ENCODE measurements around the gene TESK1. TPM values are rescaled to one million over a fixed set of nuclear protein-coding genes. Genes with fewer than 3 reads are reported as not detected.
A peak's percentile ranks its signal among the peaks of the same experiment; 100 is the strongest.

The TESK1 gene
- polyA plus RNA-seq, 2 of the 4 experiments (the other 2 are of a cell fraction) = 16.5 to 33.0 TPM

DNA sequence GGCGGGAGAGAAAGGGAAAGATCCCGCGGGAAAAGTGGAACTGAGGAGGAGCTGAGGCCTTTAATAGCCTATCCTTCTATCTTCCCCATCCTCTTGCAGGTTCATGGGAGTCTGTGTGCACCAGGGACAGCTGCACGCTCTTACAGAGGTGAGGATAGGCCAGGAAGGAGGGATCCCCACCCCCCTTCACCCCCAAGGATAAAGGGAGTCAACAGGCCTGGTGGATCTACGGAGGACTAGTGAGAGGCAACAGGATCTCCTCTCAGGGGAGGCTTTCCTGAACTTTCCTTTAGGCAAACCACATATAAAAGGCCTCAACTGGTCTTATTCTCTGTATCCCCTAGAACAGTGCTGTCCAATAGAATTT is 1.1 kb downstream of the TESK1 start:
- peak overlapping the region; percentile 86 to 95 for H3K27ac ChIP-seq
- ChIA-PET CTCF (interaction anchor here (1.3 kb wide), 1 partner anchor 41 kb away, joined by 3 read pairs; no protein-coding TSS in a partner anchor), POLR2A (interaction anchor here (1.0 kb wide), 1 partner anchor 116 kb away, joined by 3 read pairs; the partner anchor contains the start of gene RUSC2)
- H3K4me3 ChIP-seq = peak overlapping the region; percentile 80
- 9% methylated on average over 5 of the region's 5 CpGs for WGBS (ENCODE audit: missing lambda C conversion rate)
- ATAC-seq (no peak), DNase-seq (ENCODE audit: low read depth in 1 of 2, low spot score in 1 of 2) (peak; percentile 20 to 23), FAIRE-seq (no peak)
- no peak for TF ChIP-seq CHD4 (IDR thresholded peaks at IDR 0.05; ENCODE audit: borderline replicate concordance)
- TF ChIP-seq NR3C1 (IDR thresholded peaks at IDR 0.05) = no peak
- TF ChIP-seq KDM1A (IDR thresholded peaks at IDR 0.05; ENCODE audit: low read depth) = no peak
- no peak for TF ChIP-seq HOXB13 (CRISPR knock-in tag; IDR thresholded peaks at IDR 0.05; ENCODE audit: low read depth)
- no peak for TF ChIP-seq TFCP2L1 (CRISPR knock-in tag; IDR thresholded peaks at IDR 0.05)
- TF ChIP-seq NPAS2 (CRISPR knock-in tag; IDR thresholded peaks at IDR 0.05; ENCODE audit: borderline replicate concordance) = no peak
- H3K9me3 ChIP-seq = no peaks in the 10 kb centered on the region
- H3K4me2 ChIP-seq = peak overlapping the region; percentile 82
- peaks cover 11% of the 10 kb centered on the region for H3K4me1 ChIP-seq

DNA sequence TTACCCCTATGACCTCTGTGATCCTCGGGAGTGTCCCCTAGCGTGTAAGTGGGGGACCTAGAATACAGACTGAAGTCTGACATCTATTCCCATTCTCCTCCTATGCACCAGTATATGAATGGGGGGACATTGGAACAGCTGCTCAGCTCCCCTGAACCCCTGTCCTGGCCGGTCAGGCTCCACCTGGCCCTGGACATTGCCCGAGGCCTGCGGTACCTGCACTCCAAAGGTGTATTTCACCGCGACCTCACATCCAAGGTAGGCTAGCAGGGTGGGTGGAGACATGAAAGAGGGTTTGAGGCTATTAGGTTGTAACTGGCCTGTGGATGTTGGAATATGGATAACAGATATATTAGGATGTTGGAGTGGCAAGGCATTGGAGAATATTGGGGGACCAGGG is 1.7 kb downstream of the TESK1 start:
- WGBS (ENCODE audit: missing lambda C conversion rate) = 94% methylated on average over 7 of the region's 7 CpGs
- Histone ChIP-seq H3K4me1 (peaks cover 11% of the 10 kb centered on the region), H3K27ac (no peak overlapping the region), H3K9me3 (no peaks in the 10 kb centered on the region), H3K4me3 (peak overlapping the region; percentile 80; the same call in 2 of the 3 replicates), H3K4me2 (peak overlapping the region; percentile 82)
- ATAC-seq (no peak), DNase-seq (ENCODE audit: low read depth in 1 of 2, low spot score in 1 of 2) (no peak), FAIRE-seq (no peak)
- ChIA-PET POLR2A (no interaction called here), CTCF (interaction anchor here (1.3 kb wide), 1 partner anchor 40 kb away, joined by 3 read pairs; no protein-coding TSS in a partner anchor)
- TF ChIP-seq, protein P1, sequence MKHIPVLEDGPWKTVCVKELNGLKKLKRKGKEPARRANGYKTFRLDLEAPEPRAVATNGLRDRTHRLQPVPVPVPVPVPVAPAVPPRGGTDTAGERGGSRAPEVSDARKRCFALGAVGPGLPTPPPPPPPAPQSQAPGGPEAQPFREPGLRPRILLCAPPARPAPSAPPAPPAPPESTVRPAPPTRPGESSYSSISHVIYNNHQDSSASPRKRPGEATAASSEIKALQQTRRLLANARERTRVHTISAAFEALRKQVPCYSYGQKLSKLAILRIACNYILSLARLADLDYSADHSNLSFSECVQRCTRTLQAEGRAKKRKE (CRISPR knock-in tag; IDR thresholded peaks at IDR 0.05; ENCODE audit: low read depth) = no peak
- no peak for TF ChIP-seq HOXB5 (CRISPR knock-in tag; IDR thresholded peaks at IDR 0.05)
- TF ChIP-seq, protein P2, sequence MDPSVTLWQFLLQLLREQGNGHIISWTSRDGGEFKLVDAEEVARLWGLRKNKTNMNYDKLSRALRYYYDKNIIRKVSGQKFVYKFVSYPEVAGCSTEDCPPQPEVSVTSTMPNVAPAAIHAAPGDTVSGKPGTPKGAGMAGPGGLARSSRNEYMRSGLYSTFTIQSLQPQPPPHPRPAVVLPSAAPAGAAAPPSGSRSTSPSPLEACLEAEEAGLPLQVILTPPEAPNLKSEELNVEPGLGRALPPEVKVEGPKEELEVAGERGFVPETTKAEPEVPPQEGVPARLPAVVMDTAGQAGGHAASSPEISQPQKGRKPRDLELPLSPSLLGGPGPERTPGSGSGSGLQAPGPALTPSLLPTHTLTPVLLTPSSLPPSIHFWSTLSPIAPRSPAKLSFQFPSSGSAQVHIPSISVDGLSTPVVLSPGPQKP (IDR thresholded peaks at IDR 0.05; ENCODE audit: low read depth, low read length) = no peak
- no peak for TF ChIP-seq TFCP2L1 (CRISPR knock-in tag; IDR thresholded peaks at IDR 0.05)
- no peak for TF ChIP-seq FOSL2 (IDR thresholded peaks at IDR 0.05)
- no peak for TF ChIP-seq FOSL2 (CRISPR knock-in tag; IDR thresholded peaks at IDR 0.05)
- TF ChIP-seq, protein P3, sequence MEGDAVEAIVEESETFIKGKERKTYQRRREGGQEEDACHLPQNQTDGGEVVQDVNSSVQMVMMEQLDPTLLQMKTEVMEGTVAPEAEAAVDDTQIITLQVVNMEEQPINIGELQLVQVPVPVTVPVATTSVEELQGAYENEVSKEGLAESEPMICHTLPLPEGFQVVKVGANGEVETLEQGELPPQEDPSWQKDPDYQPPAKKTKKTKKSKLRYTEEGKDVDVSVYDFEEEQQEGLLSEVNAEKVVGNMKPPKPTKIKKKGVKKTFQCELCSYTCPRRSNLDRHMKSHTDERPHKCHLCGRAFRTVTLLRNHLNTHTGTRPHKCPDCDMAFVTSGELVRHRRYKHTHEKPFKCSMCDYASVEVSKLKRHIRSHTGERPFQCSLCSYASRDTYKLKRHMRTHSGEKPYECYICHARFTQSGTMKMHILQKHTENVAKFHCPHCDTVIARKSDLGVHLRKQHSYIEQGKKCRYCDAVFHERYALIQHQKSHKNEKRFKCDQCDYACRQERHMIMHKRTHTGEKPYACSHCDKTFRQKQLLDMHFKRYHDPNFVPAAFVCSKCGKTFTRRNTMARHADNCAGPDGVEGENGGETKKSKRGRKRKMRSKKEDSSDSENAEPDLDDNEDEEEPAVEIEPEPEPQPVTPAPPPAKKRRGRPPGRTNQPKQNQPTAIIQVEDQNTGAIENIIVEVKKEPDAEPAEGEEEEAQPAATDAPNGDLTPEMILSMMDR (IDR thresholded peaks at IDR 0.05) = no peak

DNA sequence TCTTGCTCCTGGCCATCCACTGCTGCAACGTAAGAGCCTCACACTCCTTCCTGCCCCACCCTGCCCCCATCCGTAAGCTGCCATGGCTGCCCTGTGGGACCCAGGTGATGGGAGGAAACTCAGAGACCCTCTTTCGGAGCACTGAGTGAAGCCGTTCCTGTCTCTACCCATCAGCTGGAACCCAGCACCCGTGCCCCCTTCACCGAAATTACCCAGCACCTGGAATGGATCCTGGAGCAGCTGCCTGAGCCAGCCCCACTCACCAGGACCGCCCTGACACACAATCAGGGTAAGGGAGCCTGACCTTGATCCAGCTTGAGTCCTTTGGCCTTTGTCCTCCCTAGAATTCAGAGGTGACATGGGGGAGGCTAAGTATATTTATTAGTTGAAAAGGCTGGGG is 3.2 kb downstream of the TESK1 start:
- Histone ChIP-seq H3K9me3 (no peaks in the 10 kb centered on the region), H3K4me3 (no peak overlapping the region), H3K27ac (no peak overlapping the region), H3K4me1 (peaks cover 11% of the 10 kb centered on the region), H3K4me2 (no peak overlapping the region)
- ATAC-seq (no peak), DNase-seq (ENCODE audit: low read depth in 1 of 2, low spot score in 1 of 2) (no peak), FAIRE-seq (no peak)
- POLR2A ChIA-PET = no interaction called here
- TF ChIP-seq, protein P2 (IDR thresholded peaks at IDR 0.05; ENCODE audit: low read depth, low read length) = no peak
- CTCF ChIA-PET = interaction anchor here (0.7 to 4.2 kb wide), 7 partner anchors 11 to 51 kb away, joined by 3 to 15 read pairs (median 4); partner anchors contain the start of genes CCDC107 and RMRP
- 88% methylated on average over 7 of the region's 7 CpGs for WGBS (ENCODE audit: missing lambda C conversion rate)

All from A549 (cell line).